HEK293 (cell line): ENCODE results near the gene DNAI1.

Experiments
- ATF2 ChIP-seq: fragments of 450-650 bp; formaldehyde crosslinking; IDR thresholded peaks from 2 replicates; pipeline ENCODE4 v1.5.1; 2016; ENCODE audit warnings: missing biosample characterization, missing genetic modification characterization, low read depth
- MZF1 ChIP-seq: fragments of 450-650 bp; formaldehyde crosslinking; IDR thresholded peaks from 2 replicates; pipeline ENCODE4 v1.5.1; 2017; ENCODE audit warnings: missing biosample characterization, missing genetic modification characterization, borderline replicate concordance

DNA sequence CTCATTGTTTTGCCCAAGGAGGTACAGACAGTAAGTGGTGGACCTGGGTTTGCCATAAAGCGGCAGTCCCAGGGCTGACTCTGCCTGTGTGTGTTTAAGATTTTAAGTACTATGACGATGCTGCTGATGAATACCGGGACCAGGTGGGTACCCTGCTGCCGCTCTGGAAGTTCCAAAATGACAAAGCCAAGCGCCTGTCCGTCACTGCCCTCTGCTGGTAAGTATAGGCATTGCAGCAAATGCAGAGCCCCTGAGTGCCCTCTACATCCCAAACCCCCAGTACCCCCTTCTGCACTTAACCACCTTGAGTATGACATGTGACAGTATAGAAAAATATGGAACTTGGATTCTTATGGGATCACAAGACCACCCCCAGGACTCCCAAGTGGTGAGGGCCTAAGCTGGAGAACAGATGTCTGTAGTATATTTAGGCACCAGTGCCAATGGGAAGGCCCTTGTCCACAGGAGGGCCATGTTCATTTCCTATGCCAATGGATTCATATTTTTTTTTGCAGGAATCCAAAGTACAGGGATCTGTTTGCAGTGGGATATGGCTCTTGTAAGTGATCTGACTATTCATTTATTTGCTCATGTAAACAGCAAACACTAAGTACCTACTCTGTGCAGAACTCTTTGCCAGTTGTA, 42.1 kb downstream of the DNAI1 start:
- TF ChIP-seq ATF2 (tag by site-specific recombination) (no peak), MZF1 (tag by site-specific recombination) (no peak)
